GM10266 (cell line): ENCODE measurements around the gene GSX2.

Experiments used
- DNase-seq: peaks from one replicate; pipeline ENCODE4 v3.0.0; 2012; ENCODE audit errors: extremely low spot score
- CTCF ChIP-seq: IDR thresholded peaks from 2 replicates; pipeline ENCODE4 v1.5.1; 2012; ENCODE audit warnings: mild to moderate bottlenecking, low read depth; ENCODE audit not compliant: control insufficient read depth, insufficient read depth; ENCODE audit errors: missing control alignments

The GSX2 gene

GRCh38 chr4:54092405-54093323 lies 7.3 kb upstream of the GSX2 start:
- no peak for DNase-seq
- TF ChIP-seq CTCF = no peak

- no peak for DNase-seq
- no peak for TF ChIP-seq CTCF
Measured at GRCh38 chr4:54093324-54094240, 6.4 kb upstream of the GSX2 start.

- no peak for DNase-seq
- TF ChIP-seq CTCF = no peak
Measured at GRCh38 chr4:54094451-54094850, 5.5 kb upstream of the GSX2 start.

GRCh38 chr4:54095110-54095825 lies 4.7 kb upstream of the GSX2 start:
- TF ChIP-seq CTCF = no peak
- DNase-seq = no peak

GRCh38 chr4:54096295-54096962 lies 3.5 kb upstream of the GSX2 start:
- TF ChIP-seq CTCF = no peak
- no peak for DNase-seq

- no peak for TF ChIP-seq CTCF
- no peak for DNase-seq
Measured at GRCh38 chr4:54097152-54097551, 2.8 kb upstream of the GSX2 start.
